Caco-2 (cell line): ENCODE data around the gene SDCCAG8. TPM values are rescaled to one million over a fixed set of nuclear protein-coding genes. Genes with fewer than 3 reads are reported as not detected.

ENCODE experiments used
- BruUV-seq: library from RNA; stranded (reverse); fragments of 400-500 nt; replicated peaks from 2 replicates; lab custom pipeline; 2021; lab: Mats Ljungman, UMichigan
- CTCF ChIA-PET: fragments of 300-600 bp; sonication (Branson Sonifier 250); formaldehyde crosslinking; loops from one replicate; lab custom pipeline; 2022; ENCODE audit warnings: antibody characterized with exemption; lab: Charles Lee
- POLR2A ChIA-PET: fragments of 300-600 bp; sonication (Branson Sonifier 250); formaldehyde crosslinking; loops from one replicate; lab custom pipeline; 2022; ENCODE audit warnings: antibody characterized with exemption; lab: Charles Lee
- DNase-seq, 2 experiments: peaks; one replicate each; pipeline versions ENCODE4 v3.0.0 to v3.0.0-alpha.2; 2020 to 2022
- H3K27me3 ChIP-seq: replicated peaks from 2 replicates; pipeline ENCODE4 v1.6.0; 2011; ENCODE audit warnings: low read length; ENCODE audit not compliant: control insufficient read depth, insufficient read depth
- H3K36me3 ChIP-seq: 2 replicates; pipeline ENCODE4 v1.5.1; 2011; ENCODE audit warnings: low read length; ENCODE audit not compliant: control insufficient read depth, insufficient read depth
- H3K4me1 ChIP-seq: fragments of 250-450 bp; sonication (Bioruptor Pico); 2 replicates; pipeline ENCODE4 v1.5.1; 2020; ENCODE audit warnings: mild to moderate bottlenecking
- H3K4me3 ChIP-seq: 2 replicates; pipeline ENCODE4 v1.5.1; 2011; ENCODE audit warnings: low read depth, mild to moderate bottlenecking, control low read depth, low read length
- H3K9me3 ChIP-seq: fragments of 250-450 bp; sonication (Bioruptor Pico); 2 replicates; pipeline ENCODE4 v1.5.1; 2020; ENCODE audit warnings: mild to moderate bottlenecking, moderate library complexity
- H3K27ac Mint-ChIP-seq: one replicate; pipeline ENCODE4 v1.8.0; 2022; ENCODE audit warnings: mixed read lengths; ENCODE audit not compliant: unreplicated experiment
- H3K27me3 Mint-ChIP-seq: one replicate; pipeline ENCODE4 v1.8.0; 2022; ENCODE audit warnings: mixed read lengths; ENCODE audit not compliant: insufficient read depth, unreplicated experiment
- H3K36me3 Mint-ChIP-seq: one replicate; pipeline ENCODE4 v1.8.0; 2022; ENCODE audit warnings: mild to moderate bottlenecking, mixed read lengths; ENCODE audit not compliant: insufficient read depth, unreplicated experiment
- H3K4me1 Mint-ChIP-seq: one replicate; pipeline ENCODE4 v1.8.0; 2022; ENCODE audit warnings: low read depth, mixed read lengths; ENCODE audit not compliant: unreplicated experiment
- H3K4me3 Mint-ChIP-seq: one replicate; pipeline ENCODE4 v1.8.0; 2022; ENCODE audit warnings: mild to moderate bottlenecking, moderate library complexity, mixed read lengths; ENCODE audit not compliant: unreplicated experiment
- H3K9me3 Mint-ChIP-seq: one replicate; pipeline ENCODE4 v1.8.0; 2022; ENCODE audit warnings: mixed read lengths; ENCODE audit not compliant: unreplicated experiment
- intact Hi-C: fragments of 100-400 bp; cut with micrococcal nuclease; formaldehyde crosslinking; loops from one replicate; pipeline ENCODE4 v1.10.0; 2022; ENCODE audit not compliant: unreplicated experiment
- total RNA-seq: library from RNA; stranded (reverse); gene quantifications from 2 replicates; pipeline ENCODE4 v1.2.3, GENCODE V29; 2022
- TF ChIP-seq, protein P1 (sequence below), 2 experiments: fragments of 200-600 bp in 1 of 2; IDR thresholded peaks; 1 replicate in 1 of 2; 2 replicates in 1 of 2; pipeline versions ENCODE4 v1.5.1 to v1.8.0; 2011 to 2022; ENCODE audit warnings: antibody characterized with exemption in 1 of 2, control low read depth in 1 of 2, inconsistent platforms in 1 of 2, low read depth in 1 of 2, low read length in 1 of 2, mild to moderate bottlenecking in 1 of 2, moderate library complexity in 1 of 2; ENCODE audit not compliant: insufficient read depth in 1 of 2, severe bottlenecking in 1 of 2, unreplicated experiment in 1 of 2

Gene SDCCAG8
- total RNA-seq, 1 experiment from 2014 or later: 23.0 TPM

- no TSS peak for BruUV-seq
- ChIA-PET CTCF (no interaction called here), POLR2A (no interaction called here)
Measured at GRCh38 chr1:243267914-243268653, 12.2 kb downstream of the SDCCAG8 start.

DNA sequence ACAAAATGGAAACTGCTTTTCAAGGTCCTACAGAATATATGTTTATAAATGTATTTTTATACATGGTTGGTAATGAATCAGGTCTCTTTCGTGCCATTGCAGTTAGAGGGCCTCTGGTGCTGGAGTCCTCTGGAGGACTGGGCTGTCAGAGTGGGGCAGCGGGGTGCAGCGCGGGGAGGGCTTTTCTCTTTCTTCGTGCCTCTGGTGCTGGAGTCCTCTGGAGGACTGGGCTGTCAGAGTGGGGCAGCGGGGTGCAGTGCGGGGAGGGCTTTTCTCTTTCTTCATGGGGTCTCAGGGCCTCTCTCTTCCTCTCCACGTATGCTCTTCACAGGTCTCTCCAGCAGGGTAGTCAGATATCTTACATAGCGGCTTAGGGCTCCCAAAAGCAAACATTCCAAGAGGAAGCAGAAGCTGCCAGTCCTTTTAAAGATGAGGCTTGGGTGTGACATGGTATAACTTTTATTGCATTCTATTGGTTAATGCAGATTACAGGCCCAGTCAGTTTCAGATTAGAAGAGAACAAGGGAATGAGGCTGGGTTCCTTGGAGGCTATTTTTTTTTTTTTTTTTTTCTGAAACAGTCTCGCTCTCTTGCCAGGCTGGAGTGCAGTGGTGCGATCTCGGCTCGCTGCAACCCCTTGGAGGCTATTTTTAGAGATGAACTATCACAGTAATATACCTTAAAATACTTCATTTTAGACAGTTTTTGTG is 13.1 kb downstream of the SDCCAG8 start:
- BruUV-seq: no TSS peak
- no peaks in the 10 kb centered on the region for H3K9me3 Mint-ChIP-seq
- no peaks in the 10 kb centered on the region for H3K9me3 ChIP-seq
- intact Hi-C loops: no loop called here
- H3K27me3 ChIP-seq: no peaks in the 10 kb centered on the region
- no peaks in the 10 kb centered on the region for H3K36me3 ChIP-seq
- H3K4me3 ChIP-seq: no peak overlapping the region
- H3K4me1 ChIP-seq: peaks cover 57% of the 10 kb centered on the region
- no peaks in the 10 kb centered on the region for H3K27me3 Mint-ChIP-seq
- peaks cover 16% of the 10 kb centered on the region for H3K36me3 Mint-ChIP-seq
- DNase-seq: peak; percentile 28 to 39
- ChIA-PET CTCF (interaction anchor here (0.7 kb wide), 1 partner anchor 141 kb away, joined by 6 read pairs; no protein-coding TSS in a partner anchor), POLR2A (no interaction called here)
- H3K27ac Mint-ChIP-seq: peak overlapping the region; percentile 88
- peaks cover 39% of the 10 kb centered on the region for H3K4me1 Mint-ChIP-seq
- H3K4me3 Mint-ChIP-seq: peak overlapping the region; percentile 34
- TF ChIP-seq, protein P1, sequence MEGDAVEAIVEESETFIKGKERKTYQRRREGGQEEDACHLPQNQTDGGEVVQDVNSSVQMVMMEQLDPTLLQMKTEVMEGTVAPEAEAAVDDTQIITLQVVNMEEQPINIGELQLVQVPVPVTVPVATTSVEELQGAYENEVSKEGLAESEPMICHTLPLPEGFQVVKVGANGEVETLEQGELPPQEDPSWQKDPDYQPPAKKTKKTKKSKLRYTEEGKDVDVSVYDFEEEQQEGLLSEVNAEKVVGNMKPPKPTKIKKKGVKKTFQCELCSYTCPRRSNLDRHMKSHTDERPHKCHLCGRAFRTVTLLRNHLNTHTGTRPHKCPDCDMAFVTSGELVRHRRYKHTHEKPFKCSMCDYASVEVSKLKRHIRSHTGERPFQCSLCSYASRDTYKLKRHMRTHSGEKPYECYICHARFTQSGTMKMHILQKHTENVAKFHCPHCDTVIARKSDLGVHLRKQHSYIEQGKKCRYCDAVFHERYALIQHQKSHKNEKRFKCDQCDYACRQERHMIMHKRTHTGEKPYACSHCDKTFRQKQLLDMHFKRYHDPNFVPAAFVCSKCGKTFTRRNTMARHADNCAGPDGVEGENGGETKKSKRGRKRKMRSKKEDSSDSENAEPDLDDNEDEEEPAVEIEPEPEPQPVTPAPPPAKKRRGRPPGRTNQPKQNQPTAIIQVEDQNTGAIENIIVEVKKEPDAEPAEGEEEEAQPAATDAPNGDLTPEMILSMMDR (IDR thresholded peaks at IDR 0.05; ENCODE audit: insufficient read depth in 1 of 2, low read depth in 1 of 2, low read length in 1 of 2, severe bottlenecking in 1 of 2, unreplicated experiment in 1 of 2): no peak

More at GRCh38 chr1:243267914-243268653, 12.2 kb downstream of the SDCCAG8 start:
- Histone ChIP-seq H3K9me3 (no peaks in the 10 kb centered on the region), H3K4me1 (peaks cover 66% of the 10 kb centered on the region), H3K36me3 (no peaks in the 10 kb centered on the region), H3K4me3 (no peak overlapping the region), H3K27me3 (no peaks in the 10 kb centered on the region)
- Mint-ChIP-seq H3K4me1 (peaks cover 43% of the 10 kb centered on the region), H3K36me3 (peaks cover 16% of the 10 kb centered on the region), H3K27ac (peak overlapping the region; percentile 88), H3K9me3 (no peaks in the 10 kb centered on the region), H3K4me3 (peak overlapping the region; percentile 34), H3K27me3 (no peaks in the 10 kb centered on the region)
- no peak for DNase-seq
- intact Hi-C loops: no loop called here
- TF ChIP-seq, protein P1 (IDR thresholded peaks at IDR 0.05; ENCODE audit: insufficient read depth in 1 of 2, low read depth in 1 of 2, low read length in 1 of 2, severe bottlenecking in 1 of 2, unreplicated experiment in 1 of 2): no peak

GRCh38 chr1:243269461-243269801 is 13.6 kb downstream of the SDCCAG8 start:
- Mint-ChIP-seq H3K36me3 (peaks cover 16% of the 10 kb centered on the region), H3K9me3 (no peaks in the 10 kb centered on the region), H3K27ac (peak overlapping the region; percentile 88), H3K4me1 (peaks cover 33% of the 10 kb centered on the region), H3K4me3 (no peak overlapping the region), H3K27me3 (no peaks in the 10 kb centered on the region)
- no TSS peak for BruUV-seq
- Histone ChIP-seq H3K4me3 (no peak overlapping the region), H3K36me3 (no peaks in the 10 kb centered on the region; the same call in 1 of the 2 replicates), H3K9me3 (no peaks in the 10 kb centered on the region), H3K4me1 (peaks cover 56% of the 10 kb centered on the region), H3K27me3 (no peaks in the 10 kb centered on the region)
- POLR2A ChIA-PET: no interaction called here
- no peak for DNase-seq
- CTCF ChIA-PET: interaction anchor here (0.7 kb wide), 1 partner anchor 140 kb away, joined by 6 read pairs; no protein-coding TSS in a partner anchor
- TF ChIP-seq, protein P1 (IDR thresholded peaks at IDR 0.05; ENCODE audit: insufficient read depth in 1 of 2, low read depth in 1 of 2, low read length in 1 of 2, severe bottlenecking in 1 of 2, unreplicated experiment in 1 of 2): no peak
- intact Hi-C loops: no loop called here
